Stimulated activated CD4-positive, alpha-beta T cell treated with anti-CD3 and anti-CD28 coated beads, Interleukin-15, amount 100 ng/mL, for 48 hours (primary cell): Measurements from ENCODE around the gene AAR2.

Experiments
- DNase-seq, 2 donors: peaks; one replicate each; pipeline ENCODE4 v3.0.0-alpha.2; 2020; ENCODE audit warnings: low read depth in 2 of 2

Gene AAR2

DNA sequence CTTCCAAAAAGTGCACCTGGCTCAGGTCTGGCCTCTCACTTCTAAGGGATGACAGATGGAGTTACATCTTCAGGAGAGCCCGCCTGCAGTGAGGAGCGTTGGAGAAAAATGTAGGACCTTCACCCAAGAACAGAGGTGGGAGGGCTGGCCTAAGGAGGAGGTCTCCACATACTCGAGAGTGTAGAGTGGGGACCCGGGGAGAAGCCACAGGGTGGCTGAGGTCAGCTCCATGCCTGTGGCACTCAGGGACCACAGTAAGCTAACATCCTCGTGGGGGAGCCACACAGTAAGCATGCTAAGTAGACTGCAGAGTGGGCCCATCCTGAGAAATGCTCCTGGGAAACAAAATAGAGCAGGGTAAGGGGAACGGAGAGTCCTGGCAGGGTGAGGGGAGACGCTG lies 24.0 kb downstream of the AAR2 start:
- no peak for DNase-seq

- no peak for DNase-seq
Measured at GRCh38 chr20:36261389-36262105, 25.3 kb downstream of the AAR2 start.

GRCh38 chr20:36262440-36262839 lies 26.2 kb downstream of the AAR2 start:
- no peak for DNase-seq

DNA sequence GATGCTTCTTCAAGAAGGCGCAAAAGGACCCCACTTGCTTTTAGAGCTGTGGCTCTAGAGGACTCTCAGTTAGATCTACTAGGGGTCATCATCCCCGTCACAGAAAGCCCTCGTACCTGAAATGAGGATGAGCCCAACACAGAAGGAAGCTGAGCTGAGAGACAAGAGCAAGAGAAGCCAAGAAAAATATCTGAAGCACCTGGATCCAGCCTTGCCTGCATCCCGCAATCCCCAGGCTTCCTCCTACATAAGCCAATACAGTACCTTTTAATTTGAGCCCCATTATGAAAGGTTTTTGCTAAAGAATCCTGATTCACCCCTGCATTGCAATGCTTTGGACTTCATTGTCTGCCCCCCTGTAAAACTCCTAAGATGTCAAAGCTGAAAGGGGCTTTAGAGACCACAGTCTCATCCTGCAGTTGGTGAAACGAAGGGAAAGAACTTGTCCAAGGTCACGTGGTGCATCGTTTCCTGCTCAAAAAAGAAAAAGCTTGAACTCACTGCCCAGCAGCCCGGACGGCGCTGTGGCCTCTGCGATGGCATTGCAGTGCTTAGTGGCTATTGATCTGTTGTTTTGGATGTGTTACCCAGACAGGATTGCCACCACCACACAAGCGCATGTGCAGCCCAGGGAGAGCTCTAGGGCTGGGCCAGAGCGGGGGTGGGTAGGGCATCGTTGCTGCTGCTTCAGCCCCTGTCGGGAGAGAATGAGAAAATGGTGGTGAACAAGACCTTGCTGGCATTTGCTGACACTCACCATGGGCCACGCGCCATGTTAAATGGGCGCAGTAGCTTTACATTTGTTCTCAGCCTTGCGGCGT lies 28.4 kb downstream of the AAR2 start:
- DNase-seq, result no peak

GRCh38 chr20:36266189-36266588 lies 29.9 kb downstream of the AAR2 start:
- DNase-seq, result no peak

DNA sequence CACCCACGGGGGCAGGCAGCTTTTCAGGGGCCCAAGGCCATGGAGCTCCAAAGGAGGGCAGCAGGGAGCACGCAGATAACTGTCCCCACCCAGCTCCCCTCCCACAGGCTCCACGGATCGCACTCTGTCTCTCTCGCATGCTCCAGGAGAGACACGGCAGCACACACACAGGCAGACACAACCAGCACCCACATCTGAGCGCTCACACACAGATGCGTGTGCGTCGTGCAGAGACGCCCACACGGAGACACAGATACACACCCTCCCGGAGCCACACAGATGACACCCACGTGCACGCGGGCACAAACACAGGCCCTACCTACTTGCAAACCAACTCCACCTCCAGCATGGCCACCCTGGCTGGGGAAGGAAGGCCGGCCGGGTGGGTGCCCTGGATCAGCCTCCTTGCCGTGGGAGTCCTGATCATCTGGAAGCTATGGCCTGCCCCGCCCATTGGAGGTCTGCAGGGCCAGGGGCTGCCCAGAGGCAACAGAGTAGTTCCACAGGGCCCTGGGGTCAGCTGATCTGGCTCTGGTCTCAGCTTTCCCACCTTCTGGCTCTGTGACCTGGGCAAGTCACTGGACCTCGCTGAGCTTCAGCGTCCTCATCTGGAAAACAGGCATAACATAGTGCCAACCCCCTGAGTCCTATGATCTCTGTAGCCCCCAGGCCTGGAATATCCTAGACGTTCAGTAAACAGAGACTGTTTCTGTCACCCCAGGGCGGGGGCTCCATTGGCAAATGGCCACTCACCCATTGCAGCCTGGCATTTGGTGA lies 31.5 kb downstream of the AAR2 start:
- DNase-seq, result no peak

DNA sequence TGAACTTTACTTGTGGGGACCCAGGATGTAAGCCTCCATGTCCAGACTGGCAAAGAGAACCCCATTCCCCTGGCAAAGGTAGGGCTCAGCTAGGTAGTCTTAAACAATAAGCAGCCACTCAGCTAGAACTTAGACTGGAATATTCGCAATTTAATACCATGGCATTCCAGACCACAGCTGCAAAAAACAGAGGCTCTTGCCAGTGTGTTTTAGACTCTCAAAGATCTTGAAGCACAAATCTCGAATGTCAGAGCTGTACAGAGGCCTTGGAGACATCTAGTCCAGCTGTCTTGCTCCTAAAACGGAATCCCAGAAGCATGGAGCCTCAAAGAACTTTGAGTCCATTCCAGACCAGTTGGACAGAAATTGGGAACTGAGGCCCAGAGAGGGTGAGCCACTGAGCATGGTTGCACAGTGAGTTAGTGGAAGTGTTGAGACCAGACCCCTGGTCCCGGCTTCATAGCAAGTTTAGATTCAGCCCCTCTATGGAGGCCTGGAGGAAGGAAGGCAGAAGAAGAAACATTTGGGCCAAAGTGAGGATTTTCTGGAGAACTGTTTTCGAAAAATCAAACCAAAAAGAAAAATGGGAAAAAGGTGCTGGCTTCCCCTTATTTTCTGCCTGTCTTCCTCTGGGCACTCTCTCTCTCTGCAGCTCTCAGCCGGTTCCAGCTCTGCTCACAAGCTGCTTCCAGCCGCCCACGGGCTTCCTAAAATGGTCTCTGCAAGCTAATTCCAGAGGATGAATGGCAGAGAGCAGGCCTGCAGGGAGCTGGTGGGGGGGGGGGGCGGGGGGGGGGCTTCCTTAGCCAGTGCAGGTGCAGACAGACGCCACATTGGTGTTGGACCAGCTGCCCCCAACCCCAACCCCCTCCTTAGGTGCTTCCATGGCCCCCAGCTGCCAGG lies 32.4 kb downstream of the AAR2 start:
- no peak for DNase-seq

GRCh38 chr20:36269507-36269906 lies 33.2 kb downstream of the AAR2 start:
- DNase-seq, result no peak

DNA sequence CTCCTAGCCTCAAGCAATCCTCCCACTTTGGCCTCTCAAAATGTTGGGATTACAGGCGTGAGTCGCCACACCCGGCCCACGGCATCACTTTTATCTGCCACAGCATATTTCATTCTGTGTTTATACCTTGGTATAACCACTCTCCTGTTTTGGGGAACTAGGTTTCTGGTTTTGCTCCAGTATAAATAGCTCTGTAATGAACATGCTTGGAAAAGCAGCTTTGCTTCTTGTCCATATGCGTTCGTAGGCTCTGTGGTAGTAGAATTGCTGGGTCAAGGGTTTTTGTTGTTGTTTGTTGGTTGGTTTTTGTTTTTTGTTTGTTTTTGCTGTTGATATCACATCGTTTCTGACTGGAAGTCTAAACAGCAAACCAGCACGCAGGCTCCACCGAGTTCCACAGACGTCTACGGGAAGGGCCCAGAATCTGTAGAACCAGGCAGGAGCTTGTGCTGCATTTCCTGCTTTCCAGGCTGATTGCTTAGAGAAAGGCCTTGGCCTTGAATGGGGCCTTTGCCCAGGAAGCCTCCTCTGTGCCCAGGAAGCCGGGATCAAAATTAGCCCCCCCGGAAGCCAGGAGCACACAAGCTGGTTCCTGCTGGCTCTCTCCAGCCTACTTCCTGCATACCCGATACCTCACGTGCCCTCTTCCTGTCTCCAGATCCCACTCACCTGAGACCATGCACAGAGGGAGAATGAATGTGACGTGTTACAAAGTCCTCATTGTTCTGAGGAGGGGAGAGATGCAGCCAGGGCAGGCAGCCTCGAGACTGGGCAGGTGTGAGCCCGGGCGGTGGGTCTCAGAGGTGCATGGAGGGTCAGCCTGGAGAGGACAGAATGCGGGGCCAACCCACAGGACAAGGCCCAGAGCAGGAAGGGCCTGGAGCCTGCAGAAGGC lies 34.7 kb downstream of the AAR2 start:
- no peak for DNase-seq

DNA sequence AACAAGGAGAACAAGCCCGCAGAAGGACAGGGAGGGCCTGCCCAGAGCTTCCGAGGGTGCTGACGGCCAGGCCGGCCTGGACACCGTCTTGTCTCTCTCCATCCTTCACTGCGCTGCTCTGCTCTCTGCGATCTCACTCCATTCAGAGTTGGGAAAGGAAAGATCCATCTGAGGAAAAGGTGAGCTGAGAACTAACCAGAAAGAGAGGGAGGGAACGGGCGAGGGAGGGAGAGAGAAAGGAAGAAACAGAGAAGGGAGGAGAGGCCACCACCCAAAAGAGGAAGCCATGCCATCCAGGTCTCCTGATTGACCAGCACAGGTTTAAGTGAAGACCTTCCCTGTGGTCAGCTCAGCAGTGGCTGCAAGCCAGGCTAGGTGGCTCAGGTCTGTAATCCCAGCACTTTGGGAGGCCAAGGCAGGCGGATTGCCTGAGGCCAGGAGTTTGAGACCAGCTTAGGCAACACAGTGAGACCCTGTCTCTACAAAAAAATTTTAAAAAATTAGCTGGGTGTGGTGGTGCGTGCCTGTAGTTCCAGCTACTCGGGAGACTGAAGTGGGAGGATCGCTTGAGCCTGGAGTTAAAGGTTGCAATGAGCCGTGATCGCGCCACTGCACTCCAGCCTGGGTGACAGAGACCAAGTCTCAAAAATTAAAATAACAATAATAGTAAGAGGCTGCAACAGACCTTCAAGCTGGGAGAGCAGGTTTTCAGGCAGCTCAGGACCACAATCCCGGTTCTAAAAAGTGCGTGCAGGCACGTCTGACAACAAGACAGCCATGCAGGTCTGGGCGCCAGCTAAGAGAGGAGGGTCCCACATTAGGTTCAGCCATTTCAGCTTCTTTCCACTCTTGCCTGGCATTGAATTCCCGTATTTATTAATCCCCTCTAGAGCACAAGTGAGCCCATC lies 35.6 kb downstream of the AAR2 start:
- no peak for DNase-seq

- DNase-seq, result no peak
Measured at GRCh38 chr20:36272547-36273220, 36.4 kb downstream of the AAR2 start.

DNA sequence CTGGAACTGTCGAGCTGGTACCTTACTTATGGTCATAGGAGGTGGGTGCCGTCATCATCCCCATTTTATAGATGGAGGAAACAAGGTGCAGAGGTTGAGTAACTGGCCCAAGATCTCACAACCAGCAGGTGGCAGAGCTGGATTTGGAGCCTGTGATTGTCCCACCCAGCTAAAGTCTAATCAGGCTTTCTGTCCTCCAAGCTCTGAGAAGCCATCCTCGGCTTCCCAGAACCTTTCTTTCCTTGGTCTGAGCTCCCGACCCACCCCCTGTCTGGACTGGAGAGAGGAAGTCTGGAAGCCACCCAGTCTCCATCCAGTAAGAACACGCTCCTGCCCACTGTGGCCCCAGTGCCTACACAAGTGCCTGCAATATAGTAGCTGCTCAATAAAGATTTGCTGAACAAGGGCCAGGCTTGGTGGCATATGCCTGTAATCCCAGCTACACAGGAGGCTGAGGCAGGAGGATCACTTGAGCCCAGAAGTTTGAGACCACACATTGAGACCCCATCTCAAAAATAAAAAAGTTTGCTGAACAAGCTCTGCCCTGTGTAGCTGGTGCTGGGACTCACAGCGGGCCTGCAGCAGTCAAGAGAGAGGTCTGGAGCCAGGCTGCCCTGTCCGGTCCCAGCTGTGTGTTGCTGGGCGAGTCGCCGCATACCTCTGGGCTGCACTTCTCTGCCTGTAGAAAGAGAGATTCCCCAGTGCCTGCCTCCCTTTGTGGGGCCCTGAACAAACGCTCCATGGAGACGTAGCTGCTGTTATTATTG lies 37.3 kb downstream of the AAR2 start:
- no peak for DNase-seq

DNA sequence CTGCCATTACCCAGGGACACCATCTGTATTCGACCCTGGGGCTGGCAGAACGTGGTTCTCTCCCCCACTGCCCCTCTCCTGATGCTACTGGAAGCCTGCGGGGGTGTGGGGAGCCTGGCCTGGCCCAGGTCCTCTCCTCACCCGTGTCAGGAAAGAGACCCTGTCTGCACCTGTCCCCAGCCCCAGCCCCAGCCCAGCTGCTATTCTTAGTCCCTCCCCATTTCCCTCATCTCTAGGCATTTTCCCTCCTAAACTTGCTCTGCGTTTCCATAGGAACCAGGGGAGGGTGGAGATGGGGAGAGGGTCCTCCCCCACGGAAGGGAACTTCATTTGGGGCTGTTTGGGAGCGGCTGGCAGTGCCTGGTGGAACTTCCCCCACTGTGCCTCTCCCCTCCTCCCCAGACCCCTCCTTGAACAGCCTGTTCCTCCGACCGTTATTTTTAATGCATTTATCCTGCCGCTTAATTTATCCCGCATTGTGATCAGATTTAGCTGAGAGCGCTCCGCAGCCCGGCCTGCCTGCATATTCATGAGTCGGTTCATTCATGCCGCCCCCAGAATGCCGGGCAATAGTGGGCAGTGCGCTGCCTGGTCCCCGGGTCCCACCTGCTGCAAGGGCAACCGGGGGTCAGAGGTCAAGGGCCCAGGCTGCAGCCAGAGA lies 38.0 kb downstream of the AAR2 start:
- no peak for DNase-seq

DNA sequence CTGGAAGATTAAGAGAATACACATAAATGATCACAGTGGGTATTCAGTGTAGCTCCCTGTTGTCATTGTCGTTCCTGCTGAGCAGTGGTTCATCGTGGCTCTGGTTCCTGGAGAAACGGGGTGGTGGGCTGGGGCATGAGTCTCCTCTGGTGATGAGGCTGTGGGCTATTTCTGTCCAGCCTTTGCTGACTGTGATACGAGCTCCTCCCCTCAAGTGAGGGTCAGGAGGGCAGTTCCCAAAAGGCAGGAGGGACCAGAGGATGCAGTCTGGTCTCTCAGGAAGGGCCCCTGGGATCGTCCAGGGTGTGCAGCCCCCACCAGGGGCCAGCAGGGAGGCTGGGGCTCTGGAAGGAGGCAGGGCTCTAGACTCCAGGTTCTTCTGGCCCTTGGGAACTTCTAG lies 38.7 kb downstream of the AAR2 start:
- DNase-seq, result no peak

DNA sequence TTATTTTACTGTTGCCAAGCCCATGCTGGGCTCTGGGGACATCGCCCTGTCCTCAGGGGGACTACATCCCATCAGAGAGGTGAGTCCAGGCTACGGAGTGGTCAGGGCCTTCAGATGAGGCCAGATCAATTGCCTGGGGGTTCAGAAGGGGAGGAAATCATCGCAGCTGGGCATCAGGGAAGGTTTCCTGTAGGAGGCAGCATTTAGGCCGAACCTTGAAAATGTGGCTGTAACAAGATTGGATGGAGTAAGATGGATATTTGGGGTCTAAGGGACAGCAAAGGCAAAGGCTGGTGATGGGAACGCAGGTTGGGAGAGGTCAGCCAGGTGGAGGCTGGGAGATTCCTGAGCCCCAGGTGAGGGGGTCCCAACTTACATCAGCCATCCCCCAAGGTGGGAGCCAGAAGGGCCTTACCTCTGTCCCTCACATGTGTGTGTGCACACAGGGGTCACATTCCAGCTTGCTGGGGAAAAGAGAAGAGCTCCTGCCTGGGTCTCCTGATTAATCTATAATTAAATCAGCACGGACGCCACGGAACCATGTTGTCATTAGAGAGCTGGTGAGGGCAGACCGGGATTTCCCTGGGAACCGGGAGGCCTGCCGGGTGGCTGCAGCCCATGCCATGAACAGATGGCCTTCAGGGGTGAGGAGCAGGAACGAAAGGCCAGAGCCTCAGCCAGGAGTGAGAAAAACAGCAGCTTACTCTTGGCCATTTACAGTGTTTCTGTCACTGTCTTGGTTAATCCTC lies 39.3 kb downstream of the AAR2 start:
- no peak for DNase-seq

GRCh38 chr20:36277546-36277945 lies 41.3 kb downstream of the AAR2 start:
- no peak for DNase-seq

- DNase-seq, result no peak
Measured at GRCh38 chr20:36279362-36279761, 43.1 kb downstream of the AAR2 start.
